ENCODE measurements around the gene VIPR2.

VIPR2 gene

DNA sequence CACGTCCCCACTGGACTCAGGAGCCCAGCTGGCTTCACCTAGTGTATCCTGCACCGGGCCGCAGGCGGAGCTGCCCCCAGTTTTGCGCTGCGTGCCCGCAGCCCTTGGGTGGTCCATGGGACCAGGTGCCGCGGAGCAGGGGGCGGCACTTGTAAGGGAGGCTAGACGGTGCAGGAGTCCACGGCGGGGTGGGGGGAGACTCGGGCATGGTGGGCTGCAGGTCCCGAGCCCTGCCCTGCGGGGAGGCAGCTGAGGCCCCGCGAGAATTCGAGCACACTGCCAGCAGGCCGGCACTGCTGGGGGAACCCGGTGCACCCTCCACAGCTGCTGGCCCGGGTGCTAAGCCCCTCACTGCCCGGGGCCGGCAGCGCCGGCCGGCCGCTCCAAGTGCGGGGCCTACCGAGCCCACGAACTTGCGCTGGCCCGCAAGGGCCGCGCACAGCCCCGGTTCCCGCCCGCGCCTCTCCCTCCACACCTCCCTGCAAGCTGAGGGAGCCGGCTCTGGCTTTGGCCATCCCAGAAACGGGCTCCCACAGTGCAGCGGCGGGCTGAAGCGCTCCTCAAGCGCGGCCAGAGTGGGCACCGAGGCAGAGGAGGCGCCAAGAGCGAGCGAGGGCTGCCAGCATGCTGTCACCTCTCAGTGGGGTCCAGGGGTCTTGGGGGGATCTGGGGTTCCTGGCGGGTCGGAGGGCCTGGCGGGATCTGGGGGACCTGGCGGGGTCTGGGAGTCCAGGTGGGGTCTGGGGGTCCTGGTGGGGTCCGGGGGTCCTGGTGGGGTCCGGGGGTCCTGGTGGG, 81.4 kb downstream of the VIPR2 start:
- H3K4me3 Mint-ChIP-seq, result no peak overlapping the region

GRCh38 chr7:159062569-159062968, 82.1 kb downstream of the VIPR2 start:
- peaks cover 6% of the 10 kb centered on the region for H3K27me3 Mint-ChIP-seq
- DNase-seq, result no peak
- no peak overlapping the region for H3K27ac Mint-ChIP-seq
- no peaks in the 10 kb centered on the region for H3K36me3 Mint-ChIP-seq (ENCODE audit: low read depth)
- no peak overlapping the region for H3K4me3 Mint-ChIP-seq
- H3K4me1 Mint-ChIP-seq (ENCODE audit: low read depth), result no peaks in the 10 kb centered on the region
- H3K9me3 Mint-ChIP-seq, result no peaks in the 10 kb centered on the region

More for the DNA sequence above, 81.4 kb downstream of the VIPR2 start:
- Mint-ChIP-seq H3K27ac (no peak overlapping the region), H3K9me3 (no peaks in the 10 kb centered on the region), H3K36me3 (ENCODE audit: low read depth) (no peaks in the 10 kb centered on the region), H3K27me3 (peaks cover 6% of the 10 kb centered on the region), H3K4me1 (ENCODE audit: low read depth) (peaks cover 5% of the 10 kb centered on the region)
- no peak for DNase-seq

GRCh38 chr7:159061674-159062212, 82.9 kb downstream of the VIPR2 start:
- Mint-ChIP-seq H3K27me3 (peaks cover 6% of the 10 kb centered on the region), H3K9me3 (no peaks in the 10 kb centered on the region), H3K27ac (no peak overlapping the region), H3K36me3 (ENCODE audit: low read depth) (no peaks in the 10 kb centered on the region), H3K4me1 (ENCODE audit: low read depth) (no peaks in the 10 kb centered on the region), H3K4me3 (no peak overlapping the region)
- no peak for DNase-seq

GRCh38 chr7:159061209-159061608, 83.5 kb downstream of the VIPR2 start:
- Mint-ChIP-seq H3K9me3 (no peaks in the 10 kb centered on the region), H3K27ac (no peak overlapping the region), H3K4me3 (no peak overlapping the region), H3K36me3 (ENCODE audit: low read depth) (no peaks in the 10 kb centered on the region), H3K27me3 (peaks cover 6% of the 10 kb centered on the region), H3K4me1 (ENCODE audit: low read depth) (no peaks in the 10 kb centered on the region)
- no peak for DNase-seq

GRCh38 chr7:159060440-159060839, 84.2 kb downstream of the VIPR2 start:
- Mint-ChIP-seq H3K4me3 (no peak overlapping the region), H3K9me3 (no peaks in the 10 kb centered on the region), H3K27ac (no peak overlapping the region), H3K4me1 (ENCODE audit: low read depth) (no peaks in the 10 kb centered on the region), H3K27me3 (peaks cover 6% of the 10 kb centered on the region), H3K36me3 (ENCODE audit: low read depth) (no peaks in the 10 kb centered on the region)
- no peak for DNase-seq

- Mint-ChIP-seq H3K27me3 (peaks cover 6% of the 10 kb centered on the region), H3K4me1 (ENCODE audit: low read depth) (no peaks in the 10 kb centered on the region), H3K9me3 (no peaks in the 10 kb centered on the region), H3K27ac (no peak overlapping the region), H3K36me3 (ENCODE audit: low read depth) (no peaks in the 10 kb centered on the region), H3K4me3 (no peak overlapping the region)
- DNase-seq, result no peak
Measured at GRCh38 chr7:159059629-159060028, 85.0 kb downstream of the VIPR2 start.

DNA sequence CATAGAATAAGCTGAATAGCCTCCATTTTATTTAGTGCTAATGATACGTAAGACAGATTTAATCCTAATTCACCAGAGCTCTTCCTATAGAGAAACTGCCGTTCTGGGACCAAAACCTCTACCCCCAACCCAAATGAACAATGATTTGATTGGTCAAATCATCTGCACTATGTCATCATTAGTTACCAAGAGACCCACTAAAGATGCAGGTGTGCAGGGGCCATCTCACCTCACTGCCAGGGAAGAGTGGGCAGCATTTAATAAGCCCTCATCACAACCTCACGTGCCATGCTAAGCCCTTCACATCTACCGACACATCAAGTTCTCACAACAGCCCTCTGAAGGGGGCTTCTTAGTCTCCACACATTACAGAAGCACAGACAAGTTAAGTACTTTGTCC, 87.0 kb downstream of the VIPR2 start:
- no peak overlapping the region for H3K4me3 Mint-ChIP-seq
- H3K27me3 Mint-ChIP-seq, result peaks cover 6% of the 10 kb centered on the region
- no peak for DNase-seq
- no peak overlapping the region for H3K27ac Mint-ChIP-seq
- H3K9me3 Mint-ChIP-seq, result no peaks in the 10 kb centered on the region
- H3K36me3 Mint-ChIP-seq (ENCODE audit: low read depth), result no peaks in the 10 kb centered on the region
- no peaks in the 10 kb centered on the region for H3K4me1 Mint-ChIP-seq (ENCODE audit: low read depth)

- Mint-ChIP-seq H3K36me3 (ENCODE audit: low read depth) (no peaks in the 10 kb centered on the region), H3K27ac (no peak overlapping the region), H3K27me3 (no peaks in the 10 kb centered on the region), H3K4me3 (no peak overlapping the region), H3K9me3 (peaks cover 7% of the 10 kb centered on the region), H3K4me1 (ENCODE audit: low read depth) (peaks cover 6% of the 10 kb centered on the region)
- DNase-seq, result no peak
Measured at GRCh38 chr7:159056737-159057136, 87.9 kb downstream of the VIPR2 start.

- H3K4me3 Mint-ChIP-seq, result no peak overlapping the region
- peaks cover 20% of the 10 kb centered on the region for H3K4me1 Mint-ChIP-seq (ENCODE audit: low read depth)
- H3K27me3 Mint-ChIP-seq, result peaks cover 3% of the 10 kb centered on the region
- no peaks in the 10 kb centered on the region for H3K36me3 Mint-ChIP-seq (ENCODE audit: low read depth)
- H3K27ac Mint-ChIP-seq, result no peak overlapping the region
- no peak for DNase-seq
- peaks cover 7% of the 10 kb centered on the region for H3K9me3 Mint-ChIP-seq
Measured at GRCh38 chr7:159051916-159052315, 92.8 kb downstream of the VIPR2 start.

DNA sequence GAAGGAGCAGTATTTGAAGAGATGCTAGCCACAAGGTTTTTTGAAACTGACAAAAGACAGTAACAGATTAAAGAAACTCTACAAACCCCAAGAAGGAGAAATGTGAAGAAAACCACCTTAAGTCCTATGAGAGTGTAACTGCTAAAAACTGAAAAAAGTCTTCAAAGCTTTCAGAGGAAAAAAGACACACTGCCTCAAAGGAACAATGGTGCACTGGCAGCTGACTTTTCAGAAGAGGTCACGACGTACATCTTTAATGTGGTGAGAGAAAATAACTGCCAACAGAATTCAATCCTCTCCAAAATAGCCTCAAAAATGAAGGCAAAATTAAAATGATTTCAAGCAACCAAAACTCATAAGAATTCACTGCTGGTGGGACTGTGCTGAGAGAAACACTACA, 94.0 kb downstream of the VIPR2 start:
- peaks cover 7% of the 10 kb centered on the region for H3K27me3 Mint-ChIP-seq
- H3K36me3 Mint-ChIP-seq (ENCODE audit: low read depth), result no peaks in the 10 kb centered on the region
- no peak for DNase-seq
- peaks cover 7% of the 10 kb centered on the region for H3K9me3 Mint-ChIP-seq
- no peak overlapping the region for H3K4me3 Mint-ChIP-seq
- peaks cover 20% of the 10 kb centered on the region for H3K4me1 Mint-ChIP-seq (ENCODE audit: low read depth)
- H3K27ac Mint-ChIP-seq, result no peak overlapping the region

GRCh38 chr7:159049266-159050025, 95.2 kb downstream of the VIPR2 start:
- Mint-ChIP-seq H3K27me3 (peaks cover 7% of the 10 kb centered on the region), H3K27ac (no peak overlapping the region), H3K4me1 (ENCODE audit: low read depth) (peaks cover 20% of the 10 kb centered on the region), H3K4me3 (no peak overlapping the region), H3K36me3 (ENCODE audit: low read depth) (no peaks in the 10 kb centered on the region), H3K9me3 (peaks cover 7% of the 10 kb centered on the region)
- peak; percentile 24 for DNase-seq

DNA sequence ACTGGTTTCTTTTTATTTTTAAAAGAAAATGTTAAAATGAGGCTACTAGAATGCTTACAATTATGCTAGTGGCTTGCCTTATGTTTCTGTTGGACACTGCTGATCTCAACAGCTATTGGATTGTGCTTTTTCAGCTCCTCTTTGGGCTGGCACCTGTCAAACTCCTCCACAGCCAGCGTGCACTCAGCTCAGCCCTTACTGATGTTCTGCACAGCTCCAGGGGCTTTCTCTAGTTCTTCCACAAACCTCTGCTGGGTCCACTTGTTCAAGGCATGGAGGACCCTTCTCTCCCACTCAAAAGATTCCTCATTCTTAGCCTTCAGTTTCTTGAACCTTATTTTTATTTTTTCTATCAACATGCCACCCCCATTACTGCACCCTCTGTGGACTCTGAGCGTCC, 96.0 kb downstream of the VIPR2 start:
- DNase-seq, result no peak
- Mint-ChIP-seq H3K9me3 (peaks cover 7% of the 10 kb centered on the region), H3K36me3 (ENCODE audit: low read depth) (no peaks in the 10 kb centered on the region), H3K27ac (no peak overlapping the region), H3K4me1 (ENCODE audit: low read depth) (peaks cover 20% of the 10 kb centered on the region), H3K27me3 (peaks cover 9% of the 10 kb centered on the region), H3K4me3 (no peak overlapping the region)

DNA sequence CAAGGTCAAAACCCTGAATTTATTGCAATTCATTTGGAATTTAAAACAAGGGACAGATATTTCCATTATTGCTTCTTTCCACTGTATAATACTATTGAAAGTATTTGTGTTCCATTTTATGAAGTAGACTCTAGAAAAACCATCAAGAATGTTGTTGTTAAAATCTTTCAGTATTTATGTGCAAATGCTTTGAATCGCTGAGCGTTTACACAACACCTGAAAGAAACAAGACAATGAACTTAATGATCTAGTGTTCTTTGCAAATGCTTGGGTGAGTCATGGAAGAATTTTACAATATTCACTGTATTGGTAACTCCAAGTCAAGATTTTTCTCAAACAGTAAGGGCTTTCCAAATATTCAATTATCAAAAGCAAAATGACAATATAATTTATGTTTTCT, 97.1 kb downstream of the VIPR2 start:
- H3K4me1 Mint-ChIP-seq (ENCODE audit: low read depth), result peaks cover 20% of the 10 kb centered on the region
- no peak for DNase-seq
- no peak overlapping the region for H3K4me3 Mint-ChIP-seq
- peaks cover 7% of the 10 kb centered on the region for H3K9me3 Mint-ChIP-seq
- no peak overlapping the region for H3K27ac Mint-ChIP-seq
- no peaks in the 10 kb centered on the region for H3K36me3 Mint-ChIP-seq (ENCODE audit: low read depth)
- H3K27me3 Mint-ChIP-seq, result peaks cover 10% of the 10 kb centered on the region

- Mint-ChIP-seq H3K27me3 (peaks cover 10% of the 10 kb centered on the region), H3K36me3 (ENCODE audit: low read depth) (no peaks in the 10 kb centered on the region), H3K27ac (no peak overlapping the region), H3K4me3 (no peak overlapping the region), H3K9me3 (no peaks in the 10 kb centered on the region), H3K4me1 (ENCODE audit: low read depth) (peaks cover 11% of the 10 kb centered on the region)
- no peak for DNase-seq
Measured at GRCh38 chr7:159046300-159046699, 98.4 kb downstream of the VIPR2 start.

- Mint-ChIP-seq H3K36me3 (ENCODE audit: low read depth) (no peaks in the 10 kb centered on the region), H3K9me3 (no peaks in the 10 kb centered on the region), H3K27me3 (peaks cover 12% of the 10 kb centered on the region), H3K4me3 (no peak overlapping the region), H3K27ac (no peak overlapping the region), H3K4me1 (ENCODE audit: low read depth) (peaks cover 6% of the 10 kb centered on the region)
- DNase-seq, result no peak
Measured at GRCh38 chr7:159045839-159046238, 98.8 kb downstream of the VIPR2 start.
